HCT116 (cell line): ENCODE measurements around the gene RPTOR. TPM values are rescaled to one million over a fixed set of nuclear protein-coding genes. Genes with fewer than 3 reads are reported as not detected.

ENCODE experiments used
- ATAC-seq: fragments of 200-7000 bp; cut with Tn5 transposase; 2 replicates; pipeline ENCODE4 v1.9.1; 2020; ENCODE audit warnings: mild to moderate bottlenecking, moderate library complexity
- BruUV-seq: library from RNA; stranded (reverse); fragments of 400-500 nt; replicated peaks from 2 replicates; lab custom pipeline; 2021; lab: Mats Ljungman, UMichigan
- CTCF ChIA-PET: fragments of 300-600 bp; sonication (Branson Sonifier 250); formaldehyde crosslinking; loops from one replicate; lab custom pipeline; 2021; ENCODE audit warnings: antibody characterized with exemption; lab: Charles Lee
- POLR2A ChIA-PET: fragments of 300-600, 350-600 bp; sonication (Branson Sonifier 250); formaldehyde crosslinking; loops from one replicate; lab custom pipeline; 2021; ENCODE audit warnings: antibody characterized with exemption; lab: Charles Lee
- RAD21 ChIA-PET, 2 experiments: fragments of 300-600 bp; sonication (Branson Sonifier 250); formaldehyde crosslinking; loops; one replicate each; lab custom pipeline; 2023; ENCODE audit warnings: low total read pairs in 2 of 2; ENCODE audit not compliant: uncharacterized antibody in 2 of 2, unreplicated experiment in 2 of 2, low non-redundant PET in 1 of 2; lab: Charles Lee
- DNase-seq: peaks from one replicate; pipeline ENCODE4 v3.0.0-alpha.2; 2010; ENCODE audit warnings: low read depth, low spot score
- H2AFZ ChIP-seq: fragments of 200-600 bp; shearing (Covaris generic), sonication (generic); 2 replicates; pipeline ENCODE4 v1.6.1; 2017; ENCODE audit warnings: low read depth, mixed run types, mixed read lengths, antibody characterized with exemption, low read length; ENCODE audit not compliant: poor library complexity, severe bottlenecking
- H3K27ac ChIP-seq: 2 replicates; pipeline ENCODE4 v1.5.1; 2012; ENCODE audit warnings: low read depth, low read length
- H3K27me3 ChIP-seq: fragments of 200-600 bp; sonication (generic); 2 replicates; pipeline ENCODE4 v1.6.1; 2016; ENCODE audit warnings: mixed run types, low read length, mixed read lengths; ENCODE audit not compliant: insufficient read depth
- H3K36me3 ChIP-seq, 2 experiments: fragments of 200-500 bp in 1 of 2; fragments of 200-600 bp in 1 of 2; sonication (Bioruptor generic) in 1 of 2; sonication (generic) in 1 of 2; 2 replicates each; pipeline versions ENCODE4 v1.5.1 to v1.6.1; 2014 to 2016; ENCODE audit warnings: low read length in 2 of 2, inconsistent platforms in 1 of 2, mixed read lengths in 1 of 2, mixed run types in 1 of 2; ENCODE audit not compliant: insufficient read depth in 2 of 2, control insufficient read depth in 1 of 2
- H3K4me1 ChIP-seq, 2 experiments: fragments of 200-600 bp in 1 of 2; sonication (generic) in 1 of 2; 2 replicates each; pipeline versions ENCODE4 v1.5.1 to v1.6.1; 2012 to 2017; ENCODE audit warnings: low read length in 2 of 2, inconsistent platforms in 1 of 2, mild to moderate bottlenecking in 1 of 2, mixed read lengths in 1 of 2, mixed run types in 1 of 2, moderate library complexity in 1 of 2; ENCODE audit not compliant: insufficient read depth in 2 of 2, control insufficient read depth in 1 of 2
- H3K4me2 ChIP-seq: fragments of 200-600 bp; sonication (generic); 2 replicates; pipeline ENCODE4 v1.6.1; 2017; ENCODE audit warnings: mixed run types, low read length, mixed read lengths
- H3K4me3 ChIP-seq, 2 experiments: fragments of 200-600 bp in 1 of 2; sonication (generic) in 1 of 2; replicated peaks in 1 of 2; 2 replicates each; pipeline ENCODE4 v1.5.1; 2011 to 2016; ENCODE audit warnings: low read length in 2 of 2, control low read depth in 1 of 2, low read depth in 1 of 2, mild to moderate bottlenecking in 1 of 2, mixed read lengths in 1 of 2, mixed run types in 1 of 2
- H3K79me2 ChIP-seq: fragments of 200-600 bp; sonication (generic); 2 replicates; pipeline ENCODE4 v1.6.1; 2017; ENCODE audit warnings: mild to moderate bottlenecking, mixed run types, low read length, moderate library complexity, mixed read lengths; ENCODE audit not compliant: insufficient read depth
- H3K9ac ChIP-seq: fragments of 200-600 bp; sonication (generic); 2 replicates; pipeline ENCODE4 v1.6.1; 2016; ENCODE audit warnings: low read length, mixed read lengths
- H3K9me2 ChIP-seq: fragments of 200-600 bp; sonication (generic), shearing (Covaris generic); 2 replicates; pipeline ENCODE4 v1.6.1; 2017; ENCODE audit warnings: mixed run types, mild to moderate bottlenecking, moderate library complexity; ENCODE audit not compliant: insufficient read depth
- H3K9me3 ChIP-seq, 2 experiments: fragments of 200-500 bp in 1 of 2; fragments of 200-600 bp in 1 of 2; sonication (Bioruptor generic) in 1 of 2; sonication (generic) in 1 of 2; 2 replicates each; pipeline ENCODE4 v1.6.1; 2014 to 2017; ENCODE audit warnings: low read length in 2 of 2, mixed read lengths in 2 of 2, inconsistent platforms in 1 of 2, low read depth in 1 of 2, mild to moderate bottlenecking in 1 of 2, mixed run types in 1 of 2, moderate library complexity in 1 of 2; ENCODE audit not compliant: control insufficient read depth in 1 of 2, insufficient read depth in 1 of 2
- H4K20me1 ChIP-seq: fragments of 200-600 bp; sonication (generic), shearing (Covaris generic); 2 replicates; pipeline ENCODE4 v1.6.1; 2017; ENCODE audit warnings: mixed run types, mild to moderate bottlenecking, moderate library complexity; ENCODE audit not compliant: insufficient read depth
- CEBPB ChIP-seq: IDR thresholded peaks from 2 replicates; pipeline ENCODE4 v1.6.1; 2012; ENCODE audit warnings: low read depth
- CTCF ChIP-seq, 3 experiments: fragments of 200-600 bp in 1 of 3; sonication (generic) in 1 of 3; IDR thresholded peaks in 2 of 3; conservative IDR thresholded peaks in 1 of 3; 2 replicates each; pipeline ENCODE4 v1.5.1; 2012 to 2017; ENCODE audit warnings: low read depth in 2 of 3, low read length in 2 of 3, antibody characterized with exemption in 1 of 3, borderline replicate concordance in 1 of 3, control low read depth in 1 of 3, mild to moderate bottlenecking in 1 of 3, mixed read lengths in 1 of 3, mixed run types in 1 of 3, moderate library complexity in 1 of 3; ENCODE audit not compliant: insufficient read depth in 1 of 3
- EGR1 ChIP-seq: IDR thresholded peaks from 2 replicates; pipeline ENCODE4 v1.6.1; 2012; ENCODE audit warnings: low read depth
- ELF1 ChIP-seq: IDR thresholded peaks from 2 replicates; pipeline ENCODE4 v1.6.1; 2012; ENCODE audit warnings: low read depth, borderline replicate concordance
- EZH2 ChIP-seq: fragments of 200-600 bp; sonication (generic); IDR thresholded peaks from 2 replicates; pipeline ENCODE4 v1.6.1; 2017; ENCODE audit warnings: antibody characterized with exemption, mixed run types
- EZH2phosphoT487 ChIP-seq: fragments of 200-600 bp; IDR thresholded peaks from 2 replicates; pipeline ENCODE4 v1.6.1; 2018; ENCODE audit warnings: antibody characterized with exemption, borderline replicate concordance
- FOSL1 ChIP-seq: IDR thresholded peaks from 2 replicates; pipeline ENCODE4 v1.6.1; 2012; ENCODE audit warnings: low read depth
- JUND ChIP-seq: IDR thresholded peaks from 2 replicates; pipeline ENCODE4 v1.6.1; 2012
- MAX ChIP-seq: IDR thresholded peaks from 2 replicates; pipeline ENCODE4 v1.6.1; 2012
- POLR2A ChIP-seq: IDR thresholded peaks from 2 replicates; pipeline ENCODE4 v1.7.0; 2011; ENCODE audit warnings: borderline replicate concordance; ENCODE audit not compliant: insufficient read depth, insufficient read length; ENCODE audit errors: extremely low read depth
- SIN3A ChIP-seq: IDR thresholded peaks from 2 replicates; pipeline ENCODE4 v1.6.1; 2012; ENCODE audit warnings: low read depth
- SRF ChIP-seq: IDR thresholded peaks from 2 replicates; pipeline ENCODE4 v1.6.1; 2012; ENCODE audit warnings: low read depth
- TCF7L2 ChIP-seq: IDR thresholded peaks from 2 replicates; pipeline ENCODE4 v1.7.0; 2011; ENCODE audit warnings: borderline replicate concordance, inconsistent platforms; ENCODE audit not compliant: insufficient read depth, insufficient read length; ENCODE audit errors: extremely low read depth
- YY1 ChIP-seq: IDR thresholded peaks from 2 replicates; pipeline ENCODE4 v1.6.1; 2011; ENCODE audit warnings: low read length, low read depth, moderate library complexity, mild to moderate bottlenecking; ENCODE audit not compliant: insufficient replicate concordance; ENCODE audit errors: extremely low read depth
- ZNF274 ChIP-seq: fragments of 200-500 bp; sonication (Bioruptor generic); IDR thresholded peaks from 2 replicates; pipeline ENCODE4 v1.6.1; 2014; ENCODE audit warnings: mild to moderate bottlenecking, low read depth, low read length, inconsistent platforms
- intact Hi-C: fragments of 100-400 bp; cut with micrococcal nuclease; formaldehyde crosslinking; loops from 2 replicates; pipeline ENCODE4 v1.10.0; 2022
- total RNA-seq: library from RNA; stranded (reverse); gene quantifications from one replicate; pipeline ENCODE4 v1.2.1, GENCODE V29; 2021; ENCODE audit not compliant: unreplicated experiment

RPTOR gene
- total RNA-seq, 1 experiment from 2014 or later: 69.5 TPM

GRCh38 chr17:80842456-80843013 lies 297.9 kb downstream of the RPTOR start:
- ChIA-PET RAD21 (no interaction called here), CTCF (no interaction called here), POLR2A (no interaction called here)
- no peak overlapping the region for H3K4me3 ChIP-seq
- H3K4me1 ChIP-seq: no peaks in the 10 kb centered on the region; a peak in 1 of 4 replicates
- no TSS peak for BruUV-seq
- DNase-seq (no peak), ATAC-seq (no peak)
- H3K9ac ChIP-seq: no peak overlapping the region
- peaks cover 0 to 5% of the 10 kb centered on the region in 2 experiments; a peak in 1 of 4 replicates for H3K36me3 ChIP-seq
- H3K9me2 ChIP-seq: no peaks in the 10 kb centered on the region
- H3K9me3 ChIP-seq: no peaks in the 10 kb centered on the region
- no peak for TF ChIP-seq EZH2
- TF ChIP-seq SIN3A: no peak
- TF ChIP-seq CEBPB: no peak
- no peak for TF ChIP-seq SRF
- TF ChIP-seq ZNF274: no peak
- TF ChIP-seq ELF1: no peak
- TF ChIP-seq CTCF (IDR thresholded peaks at IDR 0.05 in 2 of 3, conservative IDR thresholded peaks at IDR 0.05 in 1 of 3; ENCODE audit: borderline replicate concordance in 1 of 3, insufficient read depth in 1 of 3, low read depth in 2 of 3, low read length in 2 of 3): no peak
- no peak for TF ChIP-seq POLR2A
- no peak for TF ChIP-seq JUND
- TF ChIP-seq TCF7L2: no peak
- no peak for TF ChIP-seq YY1
- TF ChIP-seq MAX: no peak
- TF ChIP-seq EGR1: no peak
- TF ChIP-seq FOSL1: no peak
- TF ChIP-seq EZH2phosphoT487: no peak
- no peak overlapping the region for H2AFZ ChIP-seq
- no peaks in the 10 kb centered on the region for H3K79me2 ChIP-seq
- no peak overlapping the region for H3K27ac ChIP-seq
- no peaks in the 10 kb centered on the region for H4K20me1 ChIP-seq
- intact Hi-C loops: no loop called here
- no peak overlapping the region for H3K4me2 ChIP-seq
- no peaks in the 10 kb centered on the region for H3K27me3 ChIP-seq
